GM08714 (cell line): ENCODE measurements around the gene PPARD.

ENCODE experiments used
- H3K4me3 ChIP-seq: fragments of 200-500 bp; sonication (Bioruptor generic); 2 replicates; pipeline ENCODE4 v1.5.1; 2014; ENCODE audit warnings: mild to moderate bottlenecking, low read length, inconsistent platforms
- ZNF274 ChIP-seq: IDR thresholded peaks from 2 replicates; pipeline ENCODE4 v1.6.1; 2012; ENCODE audit warnings: mild to moderate bottlenecking, low read depth, low read length

PPARD gene

GRCh38 chr6:35358086-35358485 lies 15.7 kb downstream of the PPARD start:
- TF ChIP-seq ZNF274, result no peak
- H3K4me3 ChIP-seq, result no peak overlapping the region

- H3K4me3 ChIP-seq, result no peak overlapping the region
- no peak for TF ChIP-seq ZNF274
These were observed 17.0 kb downstream of the PPARD start for GRCh38 chr6:35359346-35359743.

DNA sequence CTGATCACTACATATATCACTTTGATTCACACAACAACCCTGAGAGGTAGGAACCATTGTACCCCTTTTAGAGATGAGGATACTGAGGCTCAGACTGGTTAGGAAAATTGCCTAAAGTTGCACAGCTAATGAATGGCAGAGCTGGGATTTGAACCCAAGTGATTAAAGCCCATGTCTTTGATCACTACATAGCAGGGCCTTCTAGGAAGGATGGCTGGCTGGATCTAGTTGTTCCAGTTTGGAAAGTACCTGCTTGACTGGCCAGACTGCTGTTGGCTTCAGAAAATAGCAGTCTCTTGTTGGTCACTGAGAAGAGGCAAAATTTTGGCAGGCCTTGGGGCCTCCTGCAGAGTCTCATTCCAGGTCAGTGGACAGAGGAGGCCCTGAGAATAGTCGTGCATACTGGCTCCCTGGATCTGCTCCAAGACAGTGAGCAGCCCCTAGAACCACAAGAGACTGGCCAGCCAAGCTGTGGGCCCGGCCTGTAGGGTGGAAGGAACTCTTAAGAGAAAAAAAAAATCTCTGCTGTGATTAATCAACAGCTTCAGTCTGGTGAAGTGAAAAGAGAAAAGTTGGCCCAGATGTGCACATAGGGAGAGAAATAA lies 17.5 kb downstream of the PPARD start:
- no peak for TF ChIP-seq ZNF274
- no peak overlapping the region for H3K4me3 ChIP-seq

DNA sequence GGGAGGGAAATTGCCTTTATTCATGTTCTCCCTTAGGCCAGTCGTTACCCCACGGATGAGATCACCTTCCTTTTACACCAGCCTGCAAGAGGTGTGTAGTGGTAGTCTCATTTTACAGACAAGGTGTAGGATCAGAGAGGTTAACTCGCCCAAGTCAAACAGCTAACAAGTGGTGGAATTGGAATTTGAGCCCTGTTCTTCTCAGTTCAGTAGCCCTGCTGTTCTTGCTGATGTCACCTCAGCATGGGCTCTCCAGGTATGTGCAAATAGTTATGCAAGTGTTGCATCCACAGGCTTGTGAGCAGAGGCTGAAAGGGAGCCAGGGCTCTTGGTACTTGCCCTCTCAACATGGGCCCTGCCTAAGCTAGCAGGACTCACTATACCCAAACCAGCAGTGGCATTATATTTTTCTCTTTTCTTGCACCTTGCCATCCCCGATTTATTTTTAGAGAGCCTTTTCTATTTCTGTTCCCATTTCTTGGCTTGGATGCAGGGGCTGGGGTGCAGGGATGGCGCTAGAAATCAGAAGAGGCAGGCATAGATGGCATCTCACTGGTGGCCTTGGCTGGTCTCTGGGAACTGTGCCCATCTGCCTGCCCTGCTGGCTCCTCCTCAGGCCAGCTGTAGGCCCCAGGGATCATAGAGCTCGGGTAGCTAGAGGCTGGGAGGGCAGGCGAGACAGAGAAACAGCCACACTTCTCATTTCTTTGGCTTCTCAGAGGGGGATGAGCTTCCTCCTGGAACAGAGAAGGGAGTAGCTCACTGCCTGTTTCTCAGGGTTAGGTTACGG lies 18.2 kb downstream of the PPARD start:
- no peak overlapping the region for H3K4me3 ChIP-seq
- TF ChIP-seq ZNF274, result no peak

GRCh38 chr6:35362200-35362599 lies 19.8 kb downstream of the PPARD start:
- TF ChIP-seq ZNF274, result no peak
- no peak overlapping the region for H3K4me3 ChIP-seq

DNA sequence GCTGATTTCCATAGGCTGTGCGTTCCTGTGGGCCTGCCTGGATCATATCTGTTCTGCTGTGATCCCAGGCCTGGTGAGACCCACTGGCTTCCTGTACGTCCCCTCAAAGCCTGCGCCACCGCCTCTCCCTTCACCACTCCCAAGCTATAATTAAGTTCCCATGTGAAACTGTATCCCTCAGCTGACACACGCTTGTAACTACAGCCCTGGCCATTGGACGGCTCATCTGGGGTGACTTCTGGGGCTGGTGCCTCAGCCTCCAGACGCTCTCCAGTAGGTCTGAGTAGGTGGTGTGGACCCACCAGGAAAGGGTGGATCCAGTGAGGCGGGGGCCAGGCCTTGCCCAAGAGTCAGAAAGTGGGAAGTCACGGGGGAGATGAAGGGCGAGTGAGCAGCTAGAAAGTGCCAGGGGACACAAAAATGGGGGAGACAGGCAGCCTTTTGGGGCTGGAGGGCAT lies 21.0 kb downstream of the PPARD start:
- TF ChIP-seq ZNF274, result no peak
- no peak overlapping the region for H3K4me3 ChIP-seq

GRCh38 chr6:35365594-35366203 lies 23.3 kb downstream of the PPARD start:
- H3K4me3 ChIP-seq, result no peak overlapping the region
- TF ChIP-seq ZNF274, result no peak

- TF ChIP-seq ZNF274, result no peak
- H3K4me3 ChIP-seq, result no peak overlapping the region
These were observed 23.8 kb downstream of the PPARD start for GRCh38 chr6:35366204-35366596.

- H3K4me3 ChIP-seq, result no peak overlapping the region
- no peak for TF ChIP-seq ZNF274
These were observed 25.3 kb downstream of the PPARD start for GRCh38 chr6:35367646-35368037.

- H3K4me3 ChIP-seq, result no peak overlapping the region
- TF ChIP-seq ZNF274, result no peak
These were observed 25.9 kb downstream of the PPARD start for GRCh38 chr6:35368038-35368887.

- no peak for TF ChIP-seq ZNF274
These were observed 27.9 kb downstream of the PPARD start for GRCh38 chr6:35370124-35370741.

DNA sequence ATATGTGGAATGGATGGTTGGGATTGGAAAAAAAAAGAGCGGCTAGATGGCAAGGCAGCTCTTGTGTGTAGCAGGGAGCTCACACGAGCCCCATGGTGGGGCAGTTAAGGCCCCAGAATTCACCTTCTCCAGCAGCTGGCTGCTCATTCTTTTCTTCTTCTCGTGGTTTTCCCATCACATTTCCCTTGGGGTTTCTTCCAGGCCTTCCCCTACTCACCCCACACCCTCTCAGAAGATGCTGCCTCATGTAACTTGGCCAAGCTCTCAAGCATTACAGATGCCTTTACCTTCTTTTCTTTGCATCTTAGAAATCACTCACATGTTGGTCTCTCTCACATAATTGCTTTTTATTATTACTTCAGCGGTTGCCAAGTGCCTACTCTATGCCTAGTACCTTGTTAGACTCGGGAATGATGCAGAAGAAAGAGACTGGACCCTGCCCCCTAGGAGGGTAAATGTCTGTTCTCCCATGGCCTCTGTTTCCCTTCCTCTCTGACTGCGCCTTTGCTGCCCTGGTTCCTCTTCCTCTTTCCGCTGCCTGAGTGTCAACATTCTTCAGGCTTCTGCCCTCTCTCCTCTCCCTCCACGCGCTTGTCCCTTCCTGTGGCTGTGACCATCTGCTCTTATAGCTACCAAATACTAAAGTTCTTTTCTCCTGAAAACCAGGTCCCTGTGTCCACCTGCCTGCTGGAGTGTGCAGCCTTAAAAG lies 28.6 kb downstream of the PPARD start:
- H3K4me3 ChIP-seq, result no peak overlapping the region; the same call in 1 of the 2 replicates
- TF ChIP-seq ZNF274, result no peak

More at GRCh38 chr6:35370124-35370741, 27.9 kb downstream of the PPARD start:
- H3K4me3 ChIP-seq, result no peak overlapping the region; the same call in 1 of the 2 replicates
